T-helper 17 cell (primary cell): ENCODE measurements around the gene PRRT1. TPM values are rescaled to one million over a fixed set of nuclear protein-coding genes. Genes with fewer than 3 reads are reported as not detected.
"Not testable (repeated sequence)": the region's sequence is repeated elsewhere in the genome, so short reads cannot be mapped to it uniquely, and the experiment has no call there.

ENCODE experiments used
- ATAC-seq: fragments of 150-1000 bp; cut with Tn5 transposase; 2 replicates; pipeline ENCODE4 v1.10.0; 2021; ENCODE audit warnings: mild to moderate bottlenecking, moderate library complexity
- DNase-seq, 3 donors: peaks; one replicate each; pipeline versions ENCODE4 v3.0.0 to v3.0.0-alpha.2; 2020 to 2021
- H3K9me3 ChIP-seq: one replicate; pipeline ENCODE4 v1.7.0; 2013; ENCODE audit warnings: low read length, mild to moderate bottlenecking; ENCODE audit not compliant: control insufficient read depth, poor library complexity, severe bottlenecking
- H3K27ac Mint-ChIP-seq: one replicate; pipeline ENCODE4 v1.8.0; 2022; ENCODE audit warnings: mild to moderate bottlenecking, moderate library complexity, mixed read lengths
- H3K27me3 Mint-ChIP-seq: one replicate; pipeline ENCODE4 v1.8.0; 2022; ENCODE audit warnings: mixed read lengths
- H3K36me3 Mint-ChIP-seq: one replicate; pipeline ENCODE4 v1.8.0; 2022; ENCODE audit warnings: low read depth, mixed read lengths
- H3K4me1 Mint-ChIP-seq: one replicate; pipeline ENCODE4 v1.8.0; 2022; ENCODE audit warnings: mild to moderate bottlenecking, mixed read lengths
- H3K4me3 Mint-ChIP-seq: one replicate; pipeline ENCODE4 v1.8.0; 2022; ENCODE audit warnings: mild to moderate bottlenecking, moderate library complexity, mixed read lengths
- total RNA-seq, 4 donors: library from RNA in 2 of 4; stranded (reverse) in 2 of 4; gene quantifications; one replicate each; pipeline ENCODE4 v1.2.3 and lab custom pipeline; 2022 to 2026

Gene PRRT1
- total RNA-seq, 2 donors from 2014 or later: 0.35 to 0.50 TPM

DNA sequence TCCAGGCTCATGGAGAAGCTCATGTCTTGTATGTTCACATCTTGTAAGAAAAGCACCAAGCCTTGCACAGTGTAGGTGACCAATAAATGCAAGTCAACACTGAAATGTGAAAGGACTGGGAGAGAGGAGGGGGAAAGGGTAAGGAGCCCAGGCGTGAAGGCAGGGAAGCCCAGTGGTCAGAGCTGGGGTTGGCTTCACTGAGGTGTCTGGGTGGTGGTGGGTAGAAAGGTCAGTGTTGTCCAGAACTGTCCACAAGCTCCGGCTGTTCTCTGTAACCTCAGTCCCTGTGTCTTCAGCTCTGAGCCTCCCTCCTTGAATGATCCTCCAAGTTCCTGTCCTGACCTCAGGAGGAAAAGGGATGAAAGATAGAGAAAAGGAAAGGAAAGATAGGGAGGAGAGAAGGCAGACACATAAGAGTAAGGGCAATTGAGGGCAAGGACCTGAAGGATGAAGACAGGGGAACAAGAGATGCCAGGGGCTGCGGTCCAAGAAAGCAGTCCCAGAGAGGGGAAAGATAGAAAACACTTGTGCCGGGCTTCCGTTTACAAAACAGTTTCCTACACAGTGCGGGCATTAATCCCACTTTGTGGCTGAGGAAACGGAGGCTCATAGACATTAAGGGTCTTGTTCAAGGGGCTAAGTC is 40.2 kb downstream of the PRRT1 start:
- peaks cover 4% of the 10 kb centered on the region for H3K36me3 Mint-ChIP-seq
- DNase-seq (no peak), ATAC-seq (no peak)
- no peaks in the 10 kb centered on the region for H3K9me3 ChIP-seq
- peaks cover 25% of the 10 kb centered on the region for H3K27me3 Mint-ChIP-seq
- H3K27ac Mint-ChIP-seq: peak overlapping the region; percentile 65
- peaks cover 32% of the 10 kb centered on the region for H3K4me1 Mint-ChIP-seq
- no peak overlapping the region for H3K4me3 Mint-ChIP-seq

DNA sequence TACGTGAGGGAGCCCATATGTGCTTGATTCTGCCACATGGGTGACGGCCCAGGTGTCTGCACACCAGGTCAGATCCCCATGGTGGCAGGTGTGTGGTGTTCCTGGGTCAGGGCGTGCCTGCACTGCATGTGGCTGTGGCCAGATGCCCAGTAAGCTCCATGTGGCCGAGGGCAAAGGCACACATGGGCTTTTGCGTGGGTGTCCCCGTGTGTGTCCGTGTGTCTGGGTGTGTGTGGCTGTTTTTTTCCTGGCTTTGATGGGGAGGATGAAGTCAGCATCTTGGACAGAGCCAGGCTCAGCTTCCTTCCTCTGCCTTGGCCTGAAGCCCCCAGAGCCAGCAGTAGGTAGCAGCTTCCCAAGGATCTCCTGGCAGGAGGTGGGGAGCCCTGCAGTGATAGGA is 41.1 kb downstream of the PRRT1 start:
- H3K27ac Mint-ChIP-seq: no peak overlapping the region

DNA sequence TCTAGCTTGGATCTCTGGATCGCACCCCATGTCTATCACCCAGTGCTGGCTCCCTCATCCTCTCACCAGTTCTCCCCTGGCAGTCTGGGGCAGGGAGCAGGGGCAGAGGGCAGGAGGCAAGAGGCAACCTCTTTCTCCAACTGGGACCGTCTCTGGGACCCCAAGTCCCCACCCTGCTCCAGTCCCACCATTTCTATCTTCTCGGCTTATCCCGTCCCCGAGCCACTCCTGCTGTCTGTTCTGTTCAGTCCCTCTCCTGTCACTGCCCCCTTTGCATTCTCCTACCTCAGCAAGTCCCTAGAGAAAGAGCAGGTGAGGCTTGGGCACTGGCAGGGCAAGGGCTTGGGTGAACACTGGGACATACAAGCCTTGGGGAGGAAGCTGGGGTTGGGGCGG is 42.0 kb downstream of the PRRT1 start:
- Mint-ChIP-seq H3K4me3 (no peak overlapping the region), H3K36me3 (peaks cover 4% of the 10 kb centered on the region), H3K4me1 (peaks cover 31% of the 10 kb centered on the region), H3K27ac (no peak overlapping the region), H3K27me3 (peaks cover 41% of the 10 kb centered on the region)
- H3K9me3 ChIP-seq: no peaks in the 10 kb centered on the region
- DNase-seq (no peak), ATAC-seq (no peak)

More for the DNA sequence above, 41.1 kb downstream of the PRRT1 start:
- H3K9me3 ChIP-seq: no peaks in the 10 kb centered on the region
- DNase-seq: no peak
- no peak overlapping the region for H3K4me3 Mint-ChIP-seq
- H3K36me3 Mint-ChIP-seq: peaks cover 4% of the 10 kb centered on the region
- peaks cover 32% of the 10 kb centered on the region for H3K27me3 Mint-ChIP-seq
- peaks cover 32% of the 10 kb centered on the region for H3K4me1 Mint-ChIP-seq
- no peak for ATAC-seq

DNA sequence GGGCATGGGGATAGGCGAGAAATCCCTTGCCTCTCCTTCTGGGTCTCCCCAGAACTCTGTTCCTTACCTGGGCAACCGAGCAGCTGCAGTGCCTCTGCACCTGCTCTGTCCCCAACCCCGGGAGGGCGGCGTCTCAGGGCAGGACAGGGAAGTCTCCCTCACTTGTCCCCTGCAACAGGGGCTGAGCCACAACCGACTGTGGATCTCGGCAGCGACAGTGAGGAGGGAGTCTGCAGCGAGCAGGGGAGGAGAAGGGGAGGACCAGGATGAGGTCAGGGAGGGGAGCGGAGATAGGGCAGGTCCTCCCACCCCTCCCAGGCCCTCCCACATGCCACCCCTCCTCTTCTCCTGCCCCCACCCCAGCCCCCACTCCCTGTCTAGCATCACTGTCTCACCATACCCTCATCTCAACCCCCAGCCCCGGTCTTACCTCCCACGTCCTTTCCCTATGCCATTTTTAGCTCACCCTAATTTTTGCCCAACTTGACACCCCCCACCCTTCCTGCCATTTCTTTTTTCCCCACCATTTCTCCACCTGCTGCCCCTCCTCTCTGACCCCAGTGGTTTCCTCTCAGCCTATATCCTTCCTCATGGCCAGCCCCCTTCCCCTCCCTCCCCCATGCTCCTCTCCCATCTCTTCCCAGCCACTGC is 42.5 kb downstream of the PRRT1 start, which contains the start of gene TNXB:
Gene TNXB, minus strand, starts transcription at position 225 of the 651 bp plus-strand sequence. CDS start 11,140 bp downstream, outside the sequence.
- peaks cover 3% of the 10 kb centered on the region for H3K36me3 Mint-ChIP-seq
- H3K27me3 Mint-ChIP-seq: peaks cover 46% of the 10 kb centered on the region
- DNase-seq (no peak), ATAC-seq (peak; percentile 21)
- peaks cover 31% of the 10 kb centered on the region for H3K4me1 Mint-ChIP-seq
- H3K9me3 ChIP-seq: no peaks in the 10 kb centered on the region
- peak within 1 kb of the TSS; percentile 74 for H3K27ac Mint-ChIP-seq
- H3K4me3 Mint-ChIP-seq: no peak within 1 kb of the TSS

DNA sequence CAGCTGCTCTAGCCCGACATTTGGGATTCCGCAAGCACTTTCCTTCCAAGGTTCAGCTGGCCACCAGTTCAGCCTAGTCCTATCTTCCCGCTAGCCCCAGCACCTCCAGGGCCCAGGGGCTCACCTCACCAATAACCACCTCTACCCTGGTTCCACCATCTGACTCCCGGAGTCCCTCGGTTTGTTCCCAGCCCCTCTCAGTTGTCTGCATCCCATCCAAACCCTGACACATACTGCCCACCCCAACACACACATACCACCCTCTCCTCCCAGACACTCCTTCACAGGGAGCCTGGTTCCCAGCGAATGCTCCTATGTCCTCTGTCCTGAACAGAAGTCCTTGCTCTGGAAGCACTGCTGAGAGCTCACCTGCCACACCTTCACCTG is 43.0 kb downstream of the PRRT1 start:
- DNase-seq (no peak), ATAC-seq (no peak)
- H3K4me3 Mint-ChIP-seq: no peak overlapping the region
- no peaks in the 10 kb centered on the region for H3K9me3 ChIP-seq
- H3K27me3 Mint-ChIP-seq: peaks cover 51% of the 10 kb centered on the region
- H3K27ac Mint-ChIP-seq: peak overlapping the region; percentile 74
- H3K36me3 Mint-ChIP-seq: peaks cover 2% of the 10 kb centered on the region
- peaks cover 33% of the 10 kb centered on the region for H3K4me1 Mint-ChIP-seq

DNA sequence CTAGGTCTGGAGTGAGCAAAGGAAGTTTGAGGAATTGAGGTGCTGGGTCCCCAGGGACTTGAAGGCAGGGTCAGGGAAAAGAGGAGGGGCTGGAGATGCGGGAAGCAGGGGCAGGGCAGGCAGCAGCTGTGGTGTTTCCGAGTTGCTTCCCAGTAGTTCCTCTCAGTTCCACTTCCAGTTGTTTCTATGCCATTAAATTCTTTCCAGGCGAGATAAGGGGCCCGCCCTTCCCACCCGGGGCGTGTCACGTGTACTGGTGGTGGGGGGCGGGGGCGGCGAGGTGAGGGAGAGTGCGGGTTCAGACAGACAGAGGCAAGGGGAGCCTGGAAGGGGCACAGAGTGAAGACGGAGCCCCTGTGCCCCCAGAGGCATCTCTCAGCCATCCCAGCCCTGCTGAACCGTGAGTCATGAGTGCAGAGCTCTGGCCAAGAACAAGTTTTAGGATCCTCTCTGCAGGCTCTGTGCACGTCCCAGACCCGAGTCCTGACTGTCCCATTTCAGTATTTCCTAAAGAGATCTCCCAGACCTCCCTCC is 43.6 kb downstream of the PRRT1 start:
- peaks cover 57% of the 10 kb centered on the region for H3K27me3 Mint-ChIP-seq
- peaks cover 2% of the 10 kb centered on the region for H3K36me3 Mint-ChIP-seq
- peak overlapping the region; percentile 74 for H3K27ac Mint-ChIP-seq
- no peaks in the 10 kb centered on the region for H3K9me3 ChIP-seq
- no peak overlapping the region for H3K4me3 Mint-ChIP-seq
- no peak for DNase-seq
- peaks cover 33% of the 10 kb centered on the region for H3K4me1 Mint-ChIP-seq
- ATAC-seq: no peak

DNA sequence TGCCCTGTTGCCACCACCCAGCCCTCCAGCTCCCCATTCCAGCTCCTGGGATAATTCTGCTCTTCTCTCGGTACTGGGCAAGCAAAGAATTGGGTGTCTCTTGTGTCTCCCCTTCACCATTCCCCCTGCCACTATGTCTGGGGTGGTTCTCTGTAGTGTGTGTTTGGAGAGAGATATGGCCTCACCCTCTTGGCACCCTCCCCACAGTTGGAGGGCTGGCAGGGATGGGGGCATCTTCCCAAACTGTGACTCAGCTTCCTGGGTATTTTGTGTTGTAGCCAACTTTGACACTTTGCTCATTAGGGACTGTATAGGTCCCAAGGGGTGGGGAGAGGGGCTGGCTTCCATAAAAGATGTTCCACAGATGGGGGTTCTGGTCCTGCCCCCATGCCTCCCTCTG is 44.3 kb downstream of the PRRT1 start:
- H3K4me1 Mint-ChIP-seq: peaks cover 30% of the 10 kb centered on the region
- no peak overlapping the region for H3K27ac Mint-ChIP-seq
- ATAC-seq (no peak), DNase-seq (no peak)
- no peak overlapping the region for H3K4me3 Mint-ChIP-seq
- peaks cover 61% of the 10 kb centered on the region for H3K27me3 Mint-ChIP-seq
- H3K9me3 ChIP-seq: no peaks in the 10 kb centered on the region
- peaks cover 2% of the 10 kb centered on the region for H3K36me3 Mint-ChIP-seq

DNA sequence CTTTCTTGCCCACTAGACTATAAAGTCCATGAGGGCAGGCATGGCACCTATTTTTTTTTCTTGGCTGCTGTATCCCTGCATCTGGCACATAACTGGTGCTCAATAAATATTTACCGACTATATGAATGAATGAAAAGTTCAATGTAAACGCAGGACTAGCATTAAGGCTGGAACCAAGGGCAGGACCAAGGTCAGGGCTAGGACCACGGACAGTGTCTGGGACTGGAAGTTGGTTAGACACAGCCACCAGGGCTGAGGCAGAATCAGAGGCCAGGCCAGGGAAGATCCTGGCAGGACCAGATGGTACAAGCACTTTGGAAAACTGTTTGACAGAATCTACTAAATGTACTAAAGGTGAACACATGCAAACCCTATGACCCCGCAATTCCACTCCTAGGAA is 46.3 kb downstream of the PRRT1 start:
- DNase-seq (no peak), ATAC-seq (no peak)
- Mint-ChIP-seq H3K4me3 (no peak overlapping the region), H3K27ac (no peak overlapping the region), H3K4me1 (peaks cover 27% of the 10 kb centered on the region), H3K27me3 (peaks cover 61% of the 10 kb centered on the region), H3K36me3 (peaks cover 2% of the 10 kb centered on the region)
- no peaks in the 10 kb centered on the region for H3K9me3 ChIP-seq

DNA sequence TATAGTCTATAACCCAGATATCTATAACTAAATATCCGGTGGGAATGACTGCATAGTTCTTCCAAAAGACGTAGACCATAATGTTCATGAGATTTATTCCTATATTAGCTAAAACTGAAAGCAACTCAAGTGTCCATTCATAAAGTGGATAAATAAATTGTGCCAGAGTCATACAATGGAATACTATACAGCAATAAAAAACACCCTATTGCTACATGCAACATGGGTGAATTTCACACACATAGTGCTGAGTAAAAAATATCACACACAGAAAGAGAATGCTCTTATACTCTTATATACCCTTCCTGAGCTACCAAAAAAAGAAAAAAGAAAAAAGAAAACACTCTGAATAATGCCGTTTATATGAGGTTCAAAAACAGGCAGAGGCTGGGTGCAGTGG is 49.5 kb downstream of the PRRT1 start:
- H3K9me3 ChIP-seq: no peaks in the 10 kb centered on the region
- H3K4me3 Mint-ChIP-seq: no peak overlapping the region
- peaks cover 10% of the 10 kb centered on the region for H3K36me3 Mint-ChIP-seq
- peaks cover 10% of the 10 kb centered on the region for H3K4me1 Mint-ChIP-seq
- peaks cover 68% of the 10 kb centered on the region for H3K27me3 Mint-ChIP-seq
- no peak overlapping the region for H3K27ac Mint-ChIP-seq
- DNase-seq (no peak), ATAC-seq (no peak)

DNA sequence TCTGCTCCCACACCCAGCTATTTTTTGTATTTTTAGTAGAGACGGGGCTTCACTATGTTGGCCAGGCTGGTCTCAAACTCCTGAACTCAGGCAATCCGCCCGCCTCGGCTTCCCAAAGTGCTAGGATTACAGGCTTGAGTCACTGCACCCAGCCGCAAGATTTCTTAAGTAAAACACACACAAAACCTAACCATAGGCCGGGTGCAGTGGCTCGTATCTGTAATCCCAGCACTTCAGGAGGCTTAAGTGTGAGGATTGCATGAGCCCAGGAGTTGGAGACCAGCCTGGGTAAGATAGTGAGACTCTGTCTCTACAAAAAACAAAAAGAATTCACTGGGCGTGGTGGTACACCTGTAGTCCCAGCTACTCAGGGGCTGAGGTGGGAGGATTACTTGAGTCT is 51.5 kb downstream of the PRRT1 start:
- not testable (repeated sequence) for H3K36me3 Mint-ChIP-seq, H3K4me3 Mint-ChIP-seq, H3K27ac Mint-ChIP-seq, H3K9me3 ChIP-seq, DNase-seq, ATAC-seq
- peaks cover 10% of the 10 kb centered on the region for H3K4me1 Mint-ChIP-seq
- H3K27me3 Mint-ChIP-seq: peaks cover 66% of the 10 kb centered on the region

Other genes starting within 250 kb of the PRRT1 start
- under 1 TPM; 0.50 to 0.96 TPM for gene ZBTB12, start 249.9 kb downstream of the PRRT1 start, total RNA-seq
- gene C2, start 224.2 kb downstream of the PRRT1 start, total RNA-seq: 1 to 10 TPM in 1 of 2 donors, not detected in 1; 2.1 TPM
- under 1 TPM in 1 of 2 donors, not detected in 1; 0.65 TPM for gene CFB, start 205.8 kb downstream of the PRRT1 start, total RNA-seq
- gene NELFE, start 193.0 kb downstream of the PRRT1 start, total RNA-seq: 10 to 100 TPM; 45.8 to 46.2 TPM
- 10 to 100 TPM; 85.5 to 94.5 TPM for gene SKIC2, start 192.8 kb downstream of the PRRT1 start, total RNA-seq
- gene DXO, start 179.8 kb downstream of the PRRT1 start, total RNA-seq: 10 to 100 TPM; 31.9 to 35.0 TPM
- gene C4A, start 169.9 kb downstream of the PRRT1 start, total RNA-seq: 1 to 10 TPM; 3.8 to 5.4 TPM
- 1 to 10 TPM; 2.2 to 3.7 TPM for gene C4B, start 137.1 kb downstream of the PRRT1 start, total RNA-seq
- under 1 TPM; 0.35 to 0.76 TPM for gene CYP21A2, start 113.5 kb downstream of the PRRT1 start, total RNA-seq
- 10 to 100 TPM in 1 of 2 donors, 1 to 10 TPM in 1; 7.3 to 11.4 TPM for gene TNXB, start 42.6 kb downstream of the PRRT1 start, total RNA-seq
- 100 to 1,000 TPM; 107 to 117 TPM for gene ATF6B, start 23.7 kb downstream of the PRRT1 start, total RNA-seq
- gene FKBPL, start 21.7 kb downstream of the PRRT1 start, total RNA-seq: 1 to 10 TPM; 1.5 to 1.6 TPM
- 1 to 10 TPM; 8.1 to 9.2 TPM for gene PPT2, start 2.2 kb upstream of the PRRT1 start, total RNA-seq
- 1 to 10 TPM; 9.6 to 9.7 TPM for gene EGFL8, start 12.7 kb upstream of the PRRT1 start, total RNA-seq
- 10 to 100 TPM; 22.7 to 54.2 TPM for gene AGPAT1, start 24.1 kb upstream of the PRRT1 start, total RNA-seq
- 10 to 100 TPM; 20.9 to 30.0 TPM for gene RNF5, start 26.5 kb upstream of the PRRT1 start, total RNA-seq
- 10 to 100 TPM; 22.2 to 27.4 TPM for gene AGER, start 32.3 kb upstream of the PRRT1 start, total RNA-seq
- 100 to 1,000 TPM; 103 to 110 TPM for gene PBX2, start 38.3 kb upstream of the PRRT1 start, total RNA-seq
- gene GPSM3, start 40.7 kb upstream of the PRRT1 start, total RNA-seq: 100 to 1,000 TPM; 268 to 291 TPM
- 1 to 10 TPM in 1 of 2 donors, under 1 TPM in 1; 0.60 to 1.0 TPM for gene NOTCH4, start 72.1 kb upstream of the PRRT1 start, total RNA-seq
- not detected for gene TSBP1, start 220.0 kb upstream of the PRRT1 start, total RNA-seq